Panc1 (cell line): ENCODE measurements around the gene WDR77. TPM values are rescaled to one million over a fixed set of nuclear protein-coding genes. Genes with fewer than 3 reads are reported as not detected.

ENCODE experiments used
- ATAC-seq: fragments of 200-7000 bp; cut with Tn5 transposase; 2 replicates; pipeline ENCODE4 v1.9.1; 2020; ENCODE audit warnings: mild to moderate bottlenecking, moderate library complexity
- BruUV-seq: library from RNA; stranded (reverse); fragments of 400-500 nt; replicated peaks from 2 replicates; lab custom pipeline; 2021; lab: Mats Ljungman, UMichigan
- CTCF ChIA-PET: fragments of 300-600 bp; sonication (Branson Sonifier 250); formaldehyde crosslinking; loops from one replicate; lab custom pipeline; 2022; ENCODE audit warnings: antibody characterized with exemption; lab: Charles Lee
- POLR2A ChIA-PET: fragments of 300-600 bp; sonication (Branson Sonifier 250); formaldehyde crosslinking; loops from one replicate; lab custom pipeline; 2022; ENCODE audit warnings: antibody characterized with exemption; lab: Charles Lee
- DNase-seq: peaks from one replicate; pipeline ENCODE4 v3.0.0-alpha.2; 2010; ENCODE audit warnings: low read depth, low spot score
- H3K27ac ChIP-seq: 2 replicates; pipeline ENCODE4 v1.5.1; 2011; ENCODE audit warnings: mild to moderate bottlenecking, low read length, inconsistent platforms
- H3K27me3 ChIP-seq: fragments of 200-500 bp; sonication (Bioruptor generic); 2 replicates; pipeline ENCODE4 v1.6.0; 2014; ENCODE audit warnings: low read length, inconsistent platforms; ENCODE audit not compliant: control insufficient read depth, insufficient read depth
- H3K36me3 ChIP-seq: fragments of 200-500 bp; sonication (Bioruptor generic); 2 replicates; pipeline ENCODE4 v1.5.1; 2014; ENCODE audit warnings: inconsistent platforms, mild to moderate bottlenecking, low read length, moderate library complexity; ENCODE audit not compliant: control insufficient read depth, insufficient read depth
- H3K4me1 ChIP-seq: 2 replicates; pipeline ENCODE4 v1.5.1; 2011; ENCODE audit warnings: inconsistent platforms, mild to moderate bottlenecking, low read length, moderate library complexity; ENCODE audit not compliant: control insufficient read depth, insufficient read depth
- H3K4me3 ChIP-seq, 2 experiments: 2 replicates each; pipeline ENCODE4 v1.5.1; 2011 to 2012; ENCODE audit warnings: low read depth in 2 of 2, low read length in 2 of 2, mild to moderate bottlenecking in 2 of 2, inconsistent platforms in 1 of 2, moderate library complexity in 1 of 2
- H3K9me3 ChIP-seq: fragments of 200-500 bp; sonication (Bioruptor generic); 2 replicates; pipeline ENCODE4 v1.5.1; 2014; ENCODE audit warnings: low read depth, mild to moderate bottlenecking, inconsistent platforms, low read length, moderate library complexity; ENCODE audit not compliant: control insufficient read depth, insufficient read depth
- POLR2AphosphoS5 ChIP-seq: IDR thresholded peaks from 2 replicates; pipeline ENCODE4 v1.6.1; 2012; ENCODE audit warnings: mild to moderate bottlenecking, low read depth, low read length, moderate library complexity
- SIN3A ChIP-seq: IDR thresholded peaks from 2 replicates; pipeline ENCODE4 v1.6.1; 2012; ENCODE audit warnings: low read depth, mild to moderate bottlenecking, low read length, moderate library complexity, borderline replicate concordance; ENCODE audit not compliant: insufficient read depth
- TCF7L2 ChIP-seq: IDR thresholded peaks from 2 replicates; pipeline ENCODE4 v1.6.1; 2011; ENCODE audit warnings: mild to moderate bottlenecking, low read depth, low read length, inconsistent platforms
- in situ Hi-C: cut with HindIII; loops from 2 replicates; pipeline ENCODE4 v1.10.0; 2016; ENCODE audit warnings: low sequenced_read_pairs, low pct_unique_long_range_greater_than_20kb
- intact Hi-C: fragments of 100-400 bp; cut with micrococcal nuclease; formaldehyde crosslinking; loops from one replicate; pipeline ENCODE4 v1.10.0; 2022; ENCODE audit not compliant: unreplicated experiment
- total RNA-seq: library from RNA; stranded (reverse); gene quantifications from one replicate; pipeline ENCODE4 v1.2.1, GENCODE V29; 2021; ENCODE audit not compliant: unreplicated experiment
- TF ChIP-seq, protein P1 (sequence below): fragments of 450-650 bp; IDR thresholded peaks from 2 replicates; pipeline ENCODE4 v1.5.1; 2017; ENCODE audit warnings: mild to moderate bottlenecking
- TF ChIP-seq, protein P2 (sequence below), 2 experiments: IDR thresholded peaks; 2 replicates each; pipeline ENCODE4 v1.6.1; 2011 to 2012; ENCODE audit warnings: low read depth in 2 of 2, control low read depth in 1 of 2, low read length in 1 of 2, mild to moderate bottlenecking in 1 of 2, moderate library complexity in 1 of 2; ENCODE audit not compliant: insufficient read depth in 1 of 2

Gene WDR77
- total RNA-seq, 1 experiment from 2014 or later: 49.9 TPM

DNA sequence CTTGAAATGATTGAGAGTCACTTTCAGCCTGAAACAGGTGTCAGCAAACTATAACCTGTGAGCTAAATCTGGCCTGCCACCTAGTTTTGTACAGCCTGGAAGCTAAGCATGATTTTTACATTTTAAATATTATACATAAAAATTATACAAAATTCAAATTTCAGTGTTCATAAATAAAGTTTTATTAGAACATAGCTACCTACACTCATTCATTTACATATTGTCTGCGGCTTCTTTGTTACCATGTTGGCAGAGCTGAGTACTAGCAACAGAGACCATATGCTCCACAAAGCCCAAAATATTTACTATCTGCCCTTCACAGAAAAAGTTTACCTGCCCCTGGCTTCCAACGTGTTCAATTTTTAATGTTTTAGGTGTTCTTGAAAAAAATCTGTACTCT lies 16.7 kb upstream of the WDR77 start:
- no peak for TF ChIP-seq POLR2AphosphoS5
- TF ChIP-seq SIN3A: no peak
- TF ChIP-seq, protein P1, sequence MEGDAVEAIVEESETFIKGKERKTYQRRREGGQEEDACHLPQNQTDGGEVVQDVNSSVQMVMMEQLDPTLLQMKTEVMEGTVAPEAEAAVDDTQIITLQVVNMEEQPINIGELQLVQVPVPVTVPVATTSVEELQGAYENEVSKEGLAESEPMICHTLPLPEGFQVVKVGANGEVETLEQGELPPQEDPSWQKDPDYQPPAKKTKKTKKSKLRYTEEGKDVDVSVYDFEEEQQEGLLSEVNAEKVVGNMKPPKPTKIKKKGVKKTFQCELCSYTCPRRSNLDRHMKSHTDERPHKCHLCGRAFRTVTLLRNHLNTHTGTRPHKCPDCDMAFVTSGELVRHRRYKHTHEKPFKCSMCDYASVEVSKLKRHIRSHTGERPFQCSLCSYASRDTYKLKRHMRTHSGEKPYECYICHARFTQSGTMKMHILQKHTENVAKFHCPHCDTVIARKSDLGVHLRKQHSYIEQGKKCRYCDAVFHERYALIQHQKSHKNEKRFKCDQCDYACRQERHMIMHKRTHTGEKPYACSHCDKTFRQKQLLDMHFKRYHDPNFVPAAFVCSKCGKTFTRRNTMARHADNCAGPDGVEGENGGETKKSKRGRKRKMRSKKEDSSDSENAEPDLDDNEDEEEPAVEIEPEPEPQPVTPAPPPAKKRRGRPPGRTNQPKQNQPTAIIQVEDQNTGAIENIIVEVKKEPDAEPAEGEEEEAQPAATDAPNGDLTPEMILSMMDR: no peak
- no peak for TF ChIP-seq TCF7L2
- TF ChIP-seq, protein P2, sequence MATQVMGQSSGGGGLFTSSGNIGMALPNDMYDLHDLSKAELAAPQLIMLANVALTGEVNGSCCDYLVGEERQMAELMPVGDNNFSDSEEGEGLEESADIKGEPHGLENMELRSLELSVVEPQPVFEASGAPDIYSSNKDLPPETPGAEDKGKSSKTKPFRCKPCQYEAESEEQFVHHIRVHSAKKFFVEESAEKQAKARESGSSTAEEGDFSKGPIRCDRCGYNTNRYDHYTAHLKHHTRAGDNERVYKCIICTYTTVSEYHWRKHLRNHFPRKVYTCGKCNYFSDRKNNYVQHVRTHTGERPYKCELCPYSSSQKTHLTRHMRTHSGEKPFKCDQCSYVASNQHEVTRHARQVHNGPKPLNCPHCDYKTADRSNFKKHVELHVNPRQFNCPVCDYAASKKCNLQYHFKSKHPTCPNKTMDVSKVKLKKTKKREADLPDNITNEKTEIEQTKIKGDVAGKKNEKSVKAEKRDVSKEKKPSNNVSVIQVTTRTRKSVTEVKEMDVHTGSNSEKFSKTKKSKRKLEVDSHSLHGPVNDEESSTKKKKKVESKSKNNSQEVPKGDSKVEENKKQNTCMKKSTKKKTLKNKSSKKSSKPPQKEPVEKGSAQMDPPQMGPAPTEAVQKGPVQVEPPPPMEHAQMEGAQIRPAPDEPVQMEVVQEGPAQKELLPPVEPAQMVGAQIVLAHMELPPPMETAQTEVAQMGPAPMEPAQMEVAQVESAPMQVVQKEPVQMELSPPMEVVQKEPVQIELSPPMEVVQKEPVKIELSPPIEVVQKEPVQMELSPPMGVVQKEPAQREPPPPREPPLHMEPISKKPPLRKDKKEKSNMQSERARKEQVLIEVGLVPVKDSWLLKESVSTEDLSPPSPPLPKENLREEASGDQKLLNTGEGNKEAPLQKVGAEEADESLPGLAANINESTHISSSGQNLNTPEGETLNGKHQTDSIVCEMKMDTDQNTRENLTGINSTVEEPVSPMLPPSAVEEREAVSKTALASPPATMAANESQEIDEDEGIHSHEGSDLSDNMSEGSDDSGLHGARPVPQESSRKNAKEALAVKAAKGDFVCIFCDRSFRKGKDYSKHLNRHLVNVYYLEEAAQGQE (IDR thresholded peaks at IDR 0.05; ENCODE audit: insufficient read depth in 1 of 2, low read depth in 2 of 2, low read length in 1 of 2): no peak
- in situ Hi-C loops (no loop called here), intact Hi-C loops (no loop called here)
- Histone ChIP-seq H3K4me3 (no peak overlapping the region), H3K27ac (no peak overlapping the region), H3K4me1 (no peaks in the 10 kb centered on the region), H3K27me3 (no peaks in the 10 kb centered on the region), H3K9me3 (no peaks in the 10 kb centered on the region), H3K36me3 (no peaks in the 10 kb centered on the region; the same call in 1 of the 2 replicates)
- DNase-seq (no peak), ATAC-seq (no peak)
- ChIA-PET CTCF (no interaction called here), POLR2A (no interaction called here)
- BruUV-seq: no TSS peak

DNA sequence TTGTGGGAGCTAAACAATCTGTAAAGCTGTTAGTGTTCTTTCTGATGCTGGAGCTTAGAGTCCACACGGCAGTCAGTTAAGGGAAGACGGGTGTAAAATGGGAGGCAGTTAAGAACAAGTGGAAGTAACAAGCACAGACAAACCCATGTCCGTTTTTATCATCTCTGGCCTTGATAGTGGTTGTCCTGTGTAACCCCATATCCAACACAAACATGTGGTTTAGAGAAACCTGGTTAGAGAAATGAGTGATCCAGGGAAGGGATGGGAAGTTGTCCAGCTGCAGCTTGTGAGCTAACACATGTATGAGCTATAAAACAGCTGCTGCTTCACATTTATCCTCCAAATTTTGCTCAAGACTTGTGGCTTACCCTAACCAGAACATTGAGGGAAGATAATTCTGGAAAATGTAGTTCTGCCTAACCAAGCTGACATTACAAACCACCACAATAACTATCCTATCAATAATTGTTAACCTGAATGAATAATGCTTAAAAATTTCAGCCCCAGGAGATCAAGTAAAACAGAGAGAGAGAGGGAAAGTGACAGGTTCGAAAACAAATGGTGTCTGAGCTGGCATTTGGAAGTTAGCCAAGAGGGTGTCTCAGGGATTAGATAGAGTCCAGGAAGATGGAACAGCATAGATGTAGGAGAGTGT lies 14.1 kb upstream of the WDR77 start:
- CTCF ChIA-PET: no interaction called here
- DNase-seq (no peak), ATAC-seq (no peak)
- H3K27me3 ChIP-seq: no peaks in the 10 kb centered on the region
- no peak overlapping the region for H3K4me3 ChIP-seq
- no peaks in the 10 kb centered on the region for H3K9me3 ChIP-seq
- peaks cover 12% of the 10 kb centered on the region for H3K36me3 ChIP-seq
- in situ Hi-C loops (no loop called here), intact Hi-C loops (no loop called here)
- POLR2A ChIA-PET: no interaction called here
- no peaks in the 10 kb centered on the region for H3K4me1 ChIP-seq
- H3K27ac ChIP-seq: no peak overlapping the region
- BruUV-seq: no TSS peak
- TF ChIP-seq, protein P1: no peak
- TF ChIP-seq SIN3A: no peak
- TF ChIP-seq TCF7L2: no peak
- TF ChIP-seq, protein P2 (IDR thresholded peaks at IDR 0.05; ENCODE audit: insufficient read depth in 1 of 2, low read depth in 2 of 2, low read length in 1 of 2): no peak
- TF ChIP-seq POLR2AphosphoS5: no peak
